ENCODE data around the gene OLFML2B.
A peak's percentile ranks its signal among the peaks of the same experiment; 100 is the strongest.

Gene OLFML2B

DNA sequence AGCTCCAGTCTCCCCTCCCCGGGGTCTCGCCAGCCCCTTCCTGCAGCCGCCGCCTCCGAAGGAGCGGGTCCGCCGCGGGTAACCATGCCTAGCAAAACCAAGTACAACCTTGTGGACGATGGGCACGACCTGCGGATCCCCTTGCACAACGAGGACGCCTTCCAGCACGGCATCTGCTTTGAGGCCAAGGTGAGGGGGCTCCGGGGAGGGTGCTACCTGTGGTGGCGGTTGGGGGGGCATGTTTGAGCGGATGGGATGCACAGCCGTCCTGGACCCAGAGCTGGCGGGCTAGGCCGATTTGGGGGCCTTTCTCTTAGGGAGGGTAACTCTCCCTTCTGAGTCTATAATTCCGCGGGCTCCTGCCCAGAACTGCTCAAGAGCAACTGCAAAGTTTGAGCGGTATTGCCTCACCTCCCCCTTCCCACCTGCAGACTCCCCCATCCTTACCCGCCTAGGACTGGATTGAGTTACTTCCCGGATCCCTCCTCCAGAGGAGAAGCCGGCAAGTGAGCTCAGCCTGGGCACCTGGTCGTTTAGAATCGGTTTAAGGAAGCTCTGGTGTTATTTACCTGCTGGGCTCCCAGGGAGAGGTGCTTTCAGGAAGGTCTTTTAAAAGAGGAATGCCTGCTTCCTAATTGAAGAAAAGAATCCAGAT is 46.6 kb upstream of the OLFML2B start (continued):
- no peak for TF ChIP-seq ZFP37 (tag by site-specific recombination; IDR thresholded peaks at IDR 0.05)
- TF ChIP-seq, protein P1, sequence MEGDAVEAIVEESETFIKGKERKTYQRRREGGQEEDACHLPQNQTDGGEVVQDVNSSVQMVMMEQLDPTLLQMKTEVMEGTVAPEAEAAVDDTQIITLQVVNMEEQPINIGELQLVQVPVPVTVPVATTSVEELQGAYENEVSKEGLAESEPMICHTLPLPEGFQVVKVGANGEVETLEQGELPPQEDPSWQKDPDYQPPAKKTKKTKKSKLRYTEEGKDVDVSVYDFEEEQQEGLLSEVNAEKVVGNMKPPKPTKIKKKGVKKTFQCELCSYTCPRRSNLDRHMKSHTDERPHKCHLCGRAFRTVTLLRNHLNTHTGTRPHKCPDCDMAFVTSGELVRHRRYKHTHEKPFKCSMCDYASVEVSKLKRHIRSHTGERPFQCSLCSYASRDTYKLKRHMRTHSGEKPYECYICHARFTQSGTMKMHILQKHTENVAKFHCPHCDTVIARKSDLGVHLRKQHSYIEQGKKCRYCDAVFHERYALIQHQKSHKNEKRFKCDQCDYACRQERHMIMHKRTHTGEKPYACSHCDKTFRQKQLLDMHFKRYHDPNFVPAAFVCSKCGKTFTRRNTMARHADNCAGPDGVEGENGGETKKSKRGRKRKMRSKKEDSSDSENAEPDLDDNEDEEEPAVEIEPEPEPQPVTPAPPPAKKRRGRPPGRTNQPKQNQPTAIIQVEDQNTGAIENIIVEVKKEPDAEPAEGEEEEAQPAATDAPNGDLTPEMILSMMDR (tag by site-specific recombination; IDR thresholded peaks at IDR 0.05): no peak

DNA sequence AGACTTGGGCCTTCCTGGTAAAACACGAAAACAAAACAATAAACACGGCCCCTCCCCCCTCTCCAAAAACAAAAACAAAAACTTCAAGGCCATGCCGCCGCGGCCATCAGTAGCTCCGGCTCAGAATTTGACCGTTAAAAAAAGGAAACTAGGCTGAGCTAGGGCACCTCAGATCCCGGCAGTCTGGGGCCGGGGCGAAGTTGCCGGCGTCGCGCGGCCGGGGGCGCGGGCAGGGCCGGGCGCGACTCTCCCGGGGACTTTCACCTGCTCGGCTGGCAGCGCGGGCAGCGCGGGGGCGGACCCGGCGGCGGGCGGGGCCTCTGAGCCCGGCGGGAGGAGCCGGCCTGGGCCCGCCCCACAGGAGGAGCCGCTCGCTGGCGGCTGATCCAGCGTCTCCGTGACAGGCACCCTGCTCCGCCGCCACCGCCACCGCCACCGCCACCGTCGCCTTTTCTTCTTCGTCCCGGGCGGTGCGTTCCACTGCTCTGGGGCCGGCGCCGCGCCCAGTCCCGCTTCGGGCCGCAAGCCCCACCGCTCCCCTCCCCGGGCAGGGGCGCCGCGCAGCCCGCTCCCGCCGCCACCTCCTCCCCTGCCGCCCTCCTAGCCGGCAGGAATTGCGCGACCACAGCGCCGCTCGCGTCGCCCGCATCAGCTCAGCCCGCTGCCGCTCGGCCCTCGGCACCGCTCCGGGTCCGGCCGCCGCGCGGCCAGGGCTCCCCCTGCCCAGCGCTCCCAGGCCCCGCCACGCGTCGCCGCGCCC is 45.8 kb upstream of the OLFML2B start, which contains the start of gene NOS1AP:
TSS of gene NOS1AP (plus strand) at position 358 of the 760 bp plus-strand sequence. CDS start 487 bp downstream, outside the sequence.
- peaks cover 26% of the 10 kb centered on the region for H3K4me1 ChIP-seq (ENCODE audit: control insufficient read depth, insufficient read depth, low read length)
- H3K9me3 ChIP-seq (ENCODE audit: control insufficient read depth, insufficient read depth, low read depth, low read length): no peaks in the 10 kb centered on the region
- H3K36me3 ChIP-seq (ENCODE audit: control insufficient read depth in 2 of 2, insufficient read depth in 1 of 2, low read length in 2 of 2): peaks cover 0 to 5% of the 10 kb centered on the region in 2 experiments; a peak in 1 of 3 replicates
- H3K4me3 ChIP-seq (ENCODE audit: low read depth, low read length): peak within 1 kb of the TSS; percentile 77
- POLR2A ChIA-PET: interaction anchor here (0.5 to 1.1 kb wide), 4 partner anchors 11 to 627 kb away, joined by 3 to 4 read pairs (median 3); no protein-coding TSS in a partner anchor
- CTCF ChIA-PET: interaction anchor here (0.7 to 1.2 kb wide), 3 partner anchors 14 to 207 kb away, joined by 3 to 5 read pairs (median 5); no protein-coding TSS in a partner anchor
- H3K27ac ChIP-seq (ENCODE audit: extremely low read depth, low read depth, low read length): peak within 1 kb of the TSS; percentile 81
- TF ChIP-seq ZBTB1 (tag by site-specific recombination; IDR thresholded peaks at IDR 0.05) (no peak), ZNF211 (tag by site-specific recombination; IDR thresholded peaks at IDR 0.05; ENCODE audit: low read depth) (no peak), ZSCAN23 (tag by site-specific recombination; IDR thresholded peaks at IDR 0.05) (no peak), IKZF3 (tag by site-specific recombination; IDR thresholded peaks at IDR 0.05) (0 out of 2 replicates have a peak, but pooled peaks have one; percentile 39), TCF7L2 (IDR thresholded peaks at IDR 0.05; ENCODE audit: borderline replicate concordance, low read depth, low read length) (peak; percentile 71; the same call in 1 of the 2 replicates), SP2 (tag by site-specific recombination; IDR thresholded peaks at IDR 0.05) (no peak; the same call in 1 of the 2 replicates), ZNF169 (tag by site-specific recombination; IDR thresholded peaks at IDR 0.05) (no peak), ZNF433 (tag by site-specific recombination; IDR thresholded peaks at IDR 0.05; ENCODE audit: low read depth) (no peak), ZNF23 (tag by site-specific recombination; IDR thresholded peaks at IDR 0.05; ENCODE audit: borderline replicate concordance) (no peak), SP3 (tag by site-specific recombination; IDR thresholded peaks at IDR 0.05) (no peak; the same call in 1 of the 2 replicates), SP7 (tag by site-specific recombination; IDR thresholded peaks at IDR 0.05) (0 out of 2 replicates have a peak, but pooled peaks have one; percentile 25), ZSCAN16 (tag by site-specific recombination; IDR thresholded peaks at IDR 0.05) (no peak), ZFP41 (tag by site-specific recombination; IDR thresholded peaks at IDR 0.05; ENCODE audit: borderline replicate concordance) (no peak), ZNF404 (tag by site-specific recombination; IDR thresholded peaks at IDR 0.05) (no peak), ZBTB48 (tag by site-specific recombination; IDR thresholded peaks at IDR 0.05) (peak; percentile 83), ZNF335 (tag by site-specific recombination; conservative IDR thresholded peaks at IDR 0.05) (peak; percentile 93), ZNF214 (tag by site-specific recombination; IDR thresholded peaks at IDR 0.05; ENCODE audit: borderline replicate concordance) (no peak), ZNF514 (tag by site-specific recombination; IDR thresholded peaks at IDR 0.05) (no peak), ZNF366 (tag by site-specific recombination; conservative IDR thresholded peaks at IDR 0.05) (no peak)
- TF ChIP-seq, protein P1 (tag by site-specific recombination; IDR thresholded peaks at IDR 0.05): no peak
- TF ChIP-seq, protein P2, sequence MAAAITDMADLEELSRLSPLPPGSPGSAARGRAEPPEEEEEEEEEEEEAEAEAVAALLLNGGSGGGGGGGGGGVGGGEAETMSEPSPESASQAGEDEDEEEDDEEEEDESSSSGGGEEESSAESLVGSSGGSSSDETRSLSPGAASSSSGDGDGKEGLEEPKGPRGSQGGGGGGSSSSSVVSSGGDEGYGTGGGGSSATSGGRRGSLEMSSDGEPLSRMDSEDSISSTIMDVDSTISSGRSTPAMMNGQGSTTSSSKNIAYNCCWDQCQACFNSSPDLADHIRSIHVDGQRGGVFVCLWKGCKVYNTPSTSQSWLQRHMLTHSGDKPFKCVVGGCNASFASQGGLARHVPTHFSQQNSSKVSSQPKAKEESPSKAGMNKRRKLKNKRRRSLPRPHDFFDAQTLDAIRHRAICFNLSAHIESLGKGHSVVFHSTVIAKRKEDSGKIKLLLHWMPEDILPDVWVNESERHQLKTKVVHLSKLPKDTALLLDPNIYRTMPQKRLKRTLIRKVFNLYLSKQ (tag by site-specific recombination; IDR thresholded peaks at IDR 0.05; ENCODE audit: borderline replicate concordance): no peak
- TF ChIP-seq, protein P3, sequence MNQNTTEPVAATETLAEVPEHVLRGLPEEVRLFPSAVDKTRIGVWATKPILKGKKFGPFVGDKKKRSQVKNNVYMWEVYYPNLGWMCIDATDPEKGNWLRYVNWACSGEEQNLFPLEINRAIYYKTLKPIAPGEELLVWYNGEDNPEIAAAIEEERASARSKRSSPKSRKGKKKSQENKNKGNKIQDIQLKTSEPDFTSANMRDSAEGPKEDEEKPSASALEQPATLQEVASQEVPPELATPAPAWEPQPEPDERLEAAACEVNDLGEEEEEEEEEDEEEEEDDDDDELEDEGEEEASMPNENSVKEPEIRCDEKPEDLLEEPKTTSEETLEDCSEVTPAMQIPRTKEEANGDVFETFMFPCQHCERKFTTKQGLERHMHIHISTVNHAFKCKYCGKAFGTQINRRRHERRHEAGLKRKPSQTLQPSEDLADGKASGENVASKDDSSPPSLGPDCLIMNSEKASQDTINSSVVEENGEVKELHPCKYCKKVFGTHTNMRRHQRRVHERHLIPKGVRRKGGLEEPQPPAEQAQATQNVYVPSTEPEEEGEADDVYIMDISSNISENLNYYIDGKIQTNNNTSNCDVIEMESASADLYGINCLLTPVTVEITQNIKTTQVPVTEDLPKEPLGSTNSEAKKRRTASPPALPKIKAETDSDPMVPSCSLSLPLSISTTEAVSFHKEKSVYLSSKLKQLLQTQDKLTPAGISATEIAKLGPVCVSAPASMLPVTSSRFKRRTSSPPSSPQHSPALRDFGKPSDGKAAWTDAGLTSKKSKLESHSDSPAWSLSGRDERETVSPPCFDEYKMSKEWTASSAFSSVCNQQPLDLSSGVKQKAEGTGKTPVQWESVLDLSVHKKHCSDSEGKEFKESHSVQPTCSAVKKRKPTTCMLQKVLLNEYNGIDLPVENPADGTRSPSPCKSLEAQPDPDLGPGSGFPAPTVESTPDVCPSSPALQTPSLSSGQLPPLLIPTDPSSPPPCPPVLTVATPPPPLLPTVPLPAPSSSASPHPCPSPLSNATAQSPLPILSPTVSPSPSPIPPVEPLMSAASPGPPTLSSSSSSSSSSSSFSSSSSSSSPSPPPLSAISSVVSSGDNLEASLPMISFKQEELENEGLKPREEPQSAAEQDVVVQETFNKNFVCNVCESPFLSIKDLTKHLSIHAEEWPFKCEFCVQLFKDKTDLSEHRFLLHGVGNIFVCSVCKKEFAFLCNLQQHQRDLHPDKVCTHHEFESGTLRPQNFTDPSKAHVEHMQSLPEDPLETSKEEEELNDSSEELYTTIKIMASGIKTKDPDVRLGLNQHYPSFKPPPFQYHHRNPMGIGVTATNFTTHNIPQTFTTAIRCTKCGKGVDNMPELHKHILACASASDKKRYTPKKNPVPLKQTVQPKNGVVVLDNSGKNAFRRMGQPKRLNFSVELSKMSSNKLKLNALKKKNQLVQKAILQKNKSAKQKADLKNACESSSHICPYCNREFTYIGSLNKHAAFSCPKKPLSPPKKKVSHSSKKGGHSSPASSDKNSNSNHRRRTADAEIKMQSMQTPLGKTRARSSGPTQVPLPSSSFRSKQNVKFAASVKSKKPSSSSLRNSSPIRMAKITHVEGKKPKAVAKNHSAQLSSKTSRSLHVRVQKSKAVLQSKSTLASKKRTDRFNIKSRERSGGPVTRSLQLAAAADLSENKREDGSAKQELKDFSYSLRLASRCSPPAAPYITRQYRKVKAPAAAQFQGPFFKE (tag by site-specific recombination; IDR thresholded peaks at IDR 0.05; ENCODE audit: borderline replicate concordance): no peak

Measured in HEK293 (cell line).